GM06990 (cell line): ENCODE results near the gene TP53BP1.

Experiments
- DNase-seq: peaks from one replicate; pipeline ENCODE4 v3.0.0-alpha.2; 2011; ENCODE audit not compliant: insufficient read length; ENCODE audit errors: extremely low read depth
- H3K27me3 ChIP-seq: replicated peaks from 2 replicates; pipeline ENCODE4 v1.6.0; 2011; ENCODE audit warnings: low read length; ENCODE audit not compliant: control insufficient read depth, insufficient read depth
- H3K36me3 ChIP-seq: 2 replicates; pipeline ENCODE4 v1.5.1; 2011; ENCODE audit warnings: low read length; ENCODE audit not compliant: control insufficient read depth, insufficient read depth
- H3K4me3 ChIP-seq: replicated peaks from 2 replicates; pipeline ENCODE4 v1.5.1; 2011; ENCODE audit warnings: low read depth, mild to moderate bottlenecking, control low read depth, low read length
- TF ChIP-seq, protein P1 (sequence below): IDR thresholded peaks from 2 replicates; pipeline ENCODE4 v1.5.1; 2011; ENCODE audit warnings: low read length, control low read depth, mild to moderate bottlenecking, inconsistent platforms; ENCODE audit not compliant: insufficient read depth, poor library complexity, severe bottlenecking

The TP53BP1 gene

DNA sequence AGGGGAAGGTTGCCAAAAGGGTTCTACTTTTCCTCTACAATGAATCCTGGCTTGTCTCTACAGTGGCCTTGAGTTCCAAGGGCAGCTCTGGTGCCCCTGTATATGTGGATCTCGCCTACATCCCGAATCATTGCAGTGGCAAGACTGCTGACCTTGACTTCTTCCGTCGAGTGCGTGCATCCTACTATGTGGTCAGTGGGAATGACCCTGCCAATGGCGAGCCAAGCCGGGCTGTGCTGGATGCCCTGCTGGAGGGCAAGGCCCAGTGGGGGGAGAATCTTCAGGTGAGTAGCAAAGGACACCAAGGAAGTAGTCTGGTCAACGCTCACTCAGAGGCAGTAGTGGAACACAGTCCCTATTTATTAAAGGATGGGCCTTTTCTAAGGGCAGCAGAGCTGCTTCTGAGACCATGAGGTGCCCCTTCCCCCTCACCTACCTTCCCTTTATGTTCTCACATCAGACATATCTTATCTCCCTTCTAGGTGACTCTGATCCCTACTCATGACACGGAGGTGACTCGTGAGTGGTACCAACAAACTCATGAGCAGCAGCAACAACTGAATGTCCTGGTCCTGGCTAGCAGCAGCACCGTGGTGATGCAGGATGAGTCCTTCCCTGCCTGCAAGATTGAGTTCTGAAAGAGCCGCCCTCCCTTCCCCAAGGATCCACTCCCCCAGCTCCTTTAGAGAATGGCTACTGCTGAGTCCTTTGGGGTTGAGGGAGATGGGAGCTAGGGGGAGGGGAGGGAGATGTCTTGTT lies 36.8 kb upstream of the TP53BP1 start:
- TF ChIP-seq, protein P1, sequence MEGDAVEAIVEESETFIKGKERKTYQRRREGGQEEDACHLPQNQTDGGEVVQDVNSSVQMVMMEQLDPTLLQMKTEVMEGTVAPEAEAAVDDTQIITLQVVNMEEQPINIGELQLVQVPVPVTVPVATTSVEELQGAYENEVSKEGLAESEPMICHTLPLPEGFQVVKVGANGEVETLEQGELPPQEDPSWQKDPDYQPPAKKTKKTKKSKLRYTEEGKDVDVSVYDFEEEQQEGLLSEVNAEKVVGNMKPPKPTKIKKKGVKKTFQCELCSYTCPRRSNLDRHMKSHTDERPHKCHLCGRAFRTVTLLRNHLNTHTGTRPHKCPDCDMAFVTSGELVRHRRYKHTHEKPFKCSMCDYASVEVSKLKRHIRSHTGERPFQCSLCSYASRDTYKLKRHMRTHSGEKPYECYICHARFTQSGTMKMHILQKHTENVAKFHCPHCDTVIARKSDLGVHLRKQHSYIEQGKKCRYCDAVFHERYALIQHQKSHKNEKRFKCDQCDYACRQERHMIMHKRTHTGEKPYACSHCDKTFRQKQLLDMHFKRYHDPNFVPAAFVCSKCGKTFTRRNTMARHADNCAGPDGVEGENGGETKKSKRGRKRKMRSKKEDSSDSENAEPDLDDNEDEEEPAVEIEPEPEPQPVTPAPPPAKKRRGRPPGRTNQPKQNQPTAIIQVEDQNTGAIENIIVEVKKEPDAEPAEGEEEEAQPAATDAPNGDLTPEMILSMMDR: no peak
- Histone ChIP-seq H3K4me3 (no peak overlapping the region), H3K36me3 (peaks cover 2% of the 10 kb centered on the region; the same call in 1 of the 2 replicates), H3K27me3 (no peaks in the 10 kb centered on the region; the same call in 1 of the 2 replicates)
- DNase-seq: no peak

DNA sequence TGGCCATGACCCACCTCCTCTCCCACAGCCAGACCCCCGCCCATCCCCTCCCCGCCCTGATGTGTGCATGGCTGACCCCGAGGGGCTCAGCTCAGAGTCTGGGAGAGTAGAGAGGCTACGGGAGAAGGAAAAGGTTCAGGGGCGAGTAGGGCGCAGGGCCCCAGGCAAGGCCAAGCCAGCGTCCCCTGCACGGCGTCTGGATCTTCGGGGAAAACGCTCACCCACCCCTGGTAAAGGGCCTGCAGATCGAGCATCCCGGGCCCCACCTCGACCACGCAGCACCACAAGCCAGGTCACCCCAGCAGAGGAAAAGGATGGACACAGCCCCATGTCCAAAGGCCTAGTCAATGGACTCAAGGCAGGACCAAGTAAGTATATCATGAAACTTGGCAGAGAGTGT lies 36.2 kb upstream of the TP53BP1 start:
- H3K36me3 ChIP-seq: no peaks in the 10 kb centered on the region
- H3K4me3 ChIP-seq: no peak overlapping the region
- TF ChIP-seq, protein P1: no peak
- H3K27me3 ChIP-seq: no peaks in the 10 kb centered on the region; the same call in 1 of the 2 replicates
- no peak for DNase-seq

DNA sequence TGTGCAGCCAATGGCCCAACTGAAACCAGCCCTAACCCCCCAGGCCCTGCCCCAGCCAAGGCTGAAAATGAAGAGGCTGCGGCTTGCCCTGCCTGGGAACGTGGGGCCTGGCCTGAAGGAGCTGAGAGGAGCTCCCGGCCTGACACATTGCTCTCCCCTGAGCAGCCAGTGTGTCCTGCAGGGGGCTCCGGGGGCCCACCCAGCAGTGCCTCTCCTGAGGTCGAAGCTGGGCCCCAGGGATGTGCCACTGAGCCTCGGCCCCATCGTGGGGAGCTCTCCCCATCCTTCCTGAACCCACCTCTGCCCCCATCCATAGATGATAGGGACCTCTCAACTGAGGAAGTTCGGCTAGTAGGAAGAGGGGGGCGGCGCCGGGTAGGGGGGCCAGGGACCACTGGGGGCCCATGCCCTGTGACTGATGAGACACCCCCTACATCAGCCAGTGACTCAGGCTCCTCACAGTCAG lies 35.6 kb upstream of the TP53BP1 start:
- no peak for DNase-seq
- H3K4me3 ChIP-seq: no peak overlapping the region
- no peaks in the 10 kb centered on the region for H3K36me3 ChIP-seq
- H3K27me3 ChIP-seq: no peaks in the 10 kb centered on the region; the same call in 1 of the 2 replicates
- TF ChIP-seq, protein P1: no peak

DNA sequence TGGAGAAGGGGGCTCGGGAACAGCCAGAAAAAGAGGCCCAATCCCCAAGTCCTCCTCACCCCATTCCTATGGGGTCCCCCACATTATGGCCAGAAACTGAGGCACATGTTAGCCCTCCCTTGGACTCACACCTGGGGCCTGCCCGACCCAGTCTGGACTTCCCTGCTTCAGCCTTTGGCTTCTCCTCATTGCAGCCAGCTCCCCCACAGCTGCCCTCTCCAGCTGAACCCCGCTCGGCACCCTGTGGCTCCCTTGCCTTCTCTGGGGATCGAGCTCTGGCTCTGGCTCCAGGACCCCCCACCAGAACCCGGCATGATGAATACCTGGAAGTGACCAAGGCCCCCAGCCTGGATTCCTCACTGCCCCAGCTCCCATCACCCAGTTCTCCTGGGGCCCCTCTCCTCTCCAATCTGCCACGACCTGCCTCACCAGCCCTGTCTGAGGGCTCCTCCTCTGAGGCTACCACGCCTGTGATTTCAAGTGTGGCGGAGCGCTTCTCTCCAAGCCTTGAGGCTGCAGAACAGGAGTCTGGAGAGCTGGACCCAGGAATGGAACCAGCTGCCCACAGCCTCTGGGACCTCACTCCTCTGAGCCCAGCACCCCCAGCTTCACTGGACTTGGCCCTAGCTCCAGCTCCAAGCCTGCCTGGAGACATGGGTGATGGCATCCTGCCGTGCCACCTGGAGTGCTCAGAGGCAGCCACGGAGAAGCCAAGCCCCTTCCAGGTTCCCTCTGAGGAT lies 35.0 kb upstream of the TP53BP1 start:
- no peak for DNase-seq
- H3K27me3 ChIP-seq: no peaks in the 10 kb centered on the region; the same call in 1 of the 2 replicates
- no peaks in the 10 kb centered on the region for H3K36me3 ChIP-seq
- TF ChIP-seq, protein P1: no peak
- no peak overlapping the region for H3K4me3 ChIP-seq

DNA sequence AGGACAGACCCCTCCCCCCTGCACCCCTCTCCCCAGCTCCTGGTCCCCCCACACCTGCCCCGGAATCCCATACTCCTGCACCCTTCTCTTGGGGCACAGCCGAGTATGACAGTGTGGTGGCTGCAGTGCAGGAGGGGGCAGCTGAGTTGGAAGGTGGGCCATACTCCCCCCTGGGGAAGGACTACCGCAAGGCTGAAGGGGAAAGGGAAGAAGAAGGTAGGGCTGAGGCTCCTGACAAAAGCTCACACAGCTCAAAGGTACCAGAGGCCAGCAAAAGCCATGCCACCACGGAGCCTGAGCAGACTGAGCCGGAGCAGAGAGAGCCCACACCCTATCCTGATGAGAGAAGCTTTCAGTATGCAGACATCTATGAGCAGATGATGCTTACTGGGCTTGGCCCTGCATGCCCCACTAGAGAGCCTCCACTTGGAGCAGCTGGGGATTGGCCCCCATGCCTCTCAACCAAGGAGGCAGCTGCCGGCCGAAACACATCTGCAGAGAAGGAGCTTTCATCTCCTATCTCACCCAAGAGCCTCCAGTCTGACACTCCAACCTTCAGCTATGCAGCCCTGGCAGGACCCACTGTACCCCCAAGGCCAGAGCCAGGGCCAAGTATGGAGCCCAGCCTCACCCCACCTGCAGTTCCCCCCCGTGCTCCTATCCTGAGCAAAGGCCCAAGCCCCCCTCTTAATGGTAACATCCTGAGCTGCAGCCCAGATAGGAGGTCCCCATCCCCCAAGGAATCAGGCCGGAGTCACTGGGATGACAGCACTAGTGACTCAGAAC lies 34.3 kb upstream of the TP53BP1 start:
- TF ChIP-seq, protein P1: no peak
- no peak for DNase-seq
- no peak overlapping the region for H3K4me3 ChIP-seq
- no peaks in the 10 kb centered on the region; the same call in 1 of the 2 replicates for H3K27me3 ChIP-seq
- no peaks in the 10 kb centered on the region for H3K36me3 ChIP-seq
